ENCODE measurements around the gene MRPL27.

GRCh38 chr17:50364061-50364458, 8.9 kb downstream of the MRPL27 start:
- TF ChIP-seq CTCF (conservative IDR thresholded peaks at IDR 0.05 in 1 of 2, IDR thresholded peaks at IDR 0.05 in 1 of 2; ENCODE audit: extremely low read depth in 1 of 2, insufficient read depth in 1 of 2, low read depth in 1 of 2, low read length in 2 of 2): no peak
- TF ChIP-seq EZH2 (IDR thresholded peaks at IDR 0.05; ENCODE audit: borderline replicate concordance, low read length): no peak

All from mammary epithelial cell (primary cell).